Mesendoderm (in vitro differentiated cells): ENCODE data around the gene COX6B2.
A peak's percentile ranks its signal among the peaks of the same experiment; 100 is the strongest.

Experiments used
- DNase-seq: peaks from one replicate; pipeline ENCODE4 v3.0.0; 2013
- H2AK5ac ChIP-seq: 2 replicates; pipeline ENCODE4 v1.6.1; 2013; ENCODE audit warnings: low read length, inconsistent platforms
- H2BK120ac ChIP-seq: 2 replicates; pipeline ENCODE4 v1.6.1; 2013; ENCODE audit warnings: low read depth, mild to moderate bottlenecking, low read length, moderate library complexity, mixed read lengths
- H2BK15ac ChIP-seq: replicated peaks from 2 replicates; pipeline ENCODE4 v1.6.1; 2013; ENCODE audit warnings: low read depth, mild to moderate bottlenecking, moderate library complexity
- H2BK5ac ChIP-seq: 2 replicates; pipeline ENCODE4 v1.6.1; 2013; ENCODE audit warnings: low read length, inconsistent platforms
- H3K18ac ChIP-seq: 2 replicates; pipeline ENCODE4 v1.6.1; 2013; ENCODE audit warnings: mild to moderate bottlenecking, low read length, mixed read lengths
- H3K23ac ChIP-seq: one replicate; pipeline ENCODE4 v1.6.1; 2013; ENCODE audit warnings: low read length
- H3K27ac ChIP-seq: 2 replicates; pipeline ENCODE4 v1.5.1; 2013; ENCODE audit warnings: low read depth, mild to moderate bottlenecking, inconsistent platforms, low read length, moderate library complexity
- H3K27me3 ChIP-seq: 2 replicates; pipeline ENCODE4 v1.6.1; 2013; ENCODE audit warnings: low read length, control low read depth, mild to moderate bottlenecking, inconsistent platforms; ENCODE audit not compliant: insufficient read depth, poor library complexity
- H3K36me3 ChIP-seq: 2 replicates; pipeline ENCODE4 v1.6.1; 2013; ENCODE audit warnings: low read length, inconsistent platforms; ENCODE audit not compliant: control insufficient read depth, insufficient read depth
- H3K4ac ChIP-seq: one replicate; pipeline ENCODE4 v1.6.1; 2013; ENCODE audit warnings: low read depth, mild to moderate bottlenecking, low read length, moderate library complexity
- H3K4me1 ChIP-seq: 2 replicates; pipeline ENCODE4 v1.6.1; 2013; ENCODE audit warnings: low read depth, low read length, inconsistent platforms; ENCODE audit not compliant: control insufficient read depth
- H3K4me2 ChIP-seq: 2 replicates; pipeline ENCODE4 v1.6.1; 2013; ENCODE audit warnings: low read length
- H3K4me3 ChIP-seq: 2 replicates; pipeline ENCODE4 v1.5.1; 2013; ENCODE audit warnings: mild to moderate bottlenecking, low read length
- H3K56ac ChIP-seq: one replicate; pipeline ENCODE4 v1.6.1; 2013; ENCODE audit warnings: low read length
- H3K79me1 ChIP-seq: 2 replicates; pipeline ENCODE4 v1.6.1; 2013; ENCODE audit warnings: low read length, inconsistent platforms
- H3K79me2 ChIP-seq: 2 replicates; pipeline ENCODE4 v1.6.1; 2013; ENCODE audit warnings: mild to moderate bottlenecking, low read length; ENCODE audit not compliant: control insufficient read depth, insufficient read depth
- H3K9ac ChIP-seq: 2 replicates; pipeline ENCODE4 v1.6.1; 2013; ENCODE audit warnings: low read length, inconsistent platforms
- H4K5ac ChIP-seq: one replicate; pipeline ENCODE4 v1.6.1; 2013; ENCODE audit warnings: low read length
- H4K8ac ChIP-seq: one replicate; pipeline ENCODE4 v1.6.1; 2013; ENCODE audit warnings: low read depth, mild to moderate bottlenecking, control low read depth, low read length, moderate library complexity
- WGBS: extraction: QIAGEN DNeasy Blood & Tissue Kit; methylation state at CpG from one replicate; pipeline ENCODE4 v1.1.7; 2013; ENCODE audit warnings: low lambda C conversion rate, missing lambda C conversion rate; ENCODE audit not compliant: insufficient coverage; ENCODE audit errors: extremely low coverage; 5-methylcytosine and 5-hydroxymethylcytosine counted together

The COX6B2 gene

GRCh38 chr19:55376241-55376933 is 21.9 kb upstream of the COX6B2 start, which contains the start of gene TMEM190:
TSS of gene TMEM190 (plus strand) at chr19:55376826. CDS start at chr19:55376854, 28 bp downstream.
- no peaks in the 10 kb centered on the region for H3K36me3 ChIP-seq
- H3K27me3 ChIP-seq, result no peaks in the 10 kb centered on the region
- no peak within 1 kb of the TSS for H3K4ac ChIP-seq
- H2BK15ac ChIP-seq, result no peak within 1 kb of the TSS
- H4K5ac ChIP-seq, result no peak within 1 kb of the TSS
- H3K27ac ChIP-seq, result no peak within 1 kb of the TSS
- H3K23ac ChIP-seq, result no peak within 1 kb of the TSS
- peak within 1 kb of the TSS; percentile 12 for H3K18ac ChIP-seq
- no peak within 1 kb of the TSS for H2BK120ac ChIP-seq
- H2AK5ac ChIP-seq, result no peak within 1 kb of the TSS
- no peak within 1 kb of the TSS for H3K4me3 ChIP-seq
- H4K8ac ChIP-seq, result no peak within 1 kb of the TSS
- no CpG with 5 or more reads among the region's 21 CpGs for WGBS
- no peak within 1 kb of the TSS for H2BK5ac ChIP-seq
- peak within 1 kb of the TSS; percentile 38 for H3K9ac ChIP-seq
- peaks cover 5% of the 10 kb centered on the region for H3K4me1 ChIP-seq
- no peaks in the 10 kb centered on the region for H3K79me2 ChIP-seq
- no peaks in the 10 kb centered on the region for H3K79me1 ChIP-seq
- peak; percentile 86 for DNase-seq
- peak within 1 kb of the TSS; percentile 30 for H3K56ac ChIP-seq
- no peak within 1 kb of the TSS for H3K4me2 ChIP-seq

- no peak overlapping the region for H4K8ac ChIP-seq
- H3K79me2 ChIP-seq, result no peaks in the 10 kb centered on the region
- no peak overlapping the region for H3K4ac ChIP-seq
- H2AK5ac ChIP-seq, result no peak overlapping the region
- no peak overlapping the region for H2BK120ac ChIP-seq
- peak overlapping the region; percentile 7 for H3K18ac ChIP-seq
- no peak overlapping the region for H3K4me2 ChIP-seq
- no peak overlapping the region for H2BK5ac ChIP-seq
- no peak overlapping the region for H4K5ac ChIP-seq
- no peaks in the 10 kb centered on the region for H3K79me1 ChIP-seq
- peaks cover 3% of the 10 kb centered on the region for H3K27me3 ChIP-seq
- no peak overlapping the region for H2BK15ac ChIP-seq
- no peak overlapping the region for H3K23ac ChIP-seq
- WGBS, result no CpG with 5 or more reads among the region's 31 CpGs
- peak overlapping the region; percentile 37 for H3K9ac ChIP-seq
- no peaks in the 10 kb centered on the region for H3K36me3 ChIP-seq
- peak overlapping the region; percentile 75 for H3K27ac ChIP-seq
- H3K4me3 ChIP-seq, result no peak overlapping the region
- H3K56ac ChIP-seq, result peak overlapping the region; percentile 62
- peak; percentile 68 for DNase-seq
- H3K4me1 ChIP-seq, result peaks cover 5% of the 10 kb centered on the region
Measured at GRCh38 chr19:55373993-55374757, 19.7 kb upstream of the COX6B2 start.

DNA sequence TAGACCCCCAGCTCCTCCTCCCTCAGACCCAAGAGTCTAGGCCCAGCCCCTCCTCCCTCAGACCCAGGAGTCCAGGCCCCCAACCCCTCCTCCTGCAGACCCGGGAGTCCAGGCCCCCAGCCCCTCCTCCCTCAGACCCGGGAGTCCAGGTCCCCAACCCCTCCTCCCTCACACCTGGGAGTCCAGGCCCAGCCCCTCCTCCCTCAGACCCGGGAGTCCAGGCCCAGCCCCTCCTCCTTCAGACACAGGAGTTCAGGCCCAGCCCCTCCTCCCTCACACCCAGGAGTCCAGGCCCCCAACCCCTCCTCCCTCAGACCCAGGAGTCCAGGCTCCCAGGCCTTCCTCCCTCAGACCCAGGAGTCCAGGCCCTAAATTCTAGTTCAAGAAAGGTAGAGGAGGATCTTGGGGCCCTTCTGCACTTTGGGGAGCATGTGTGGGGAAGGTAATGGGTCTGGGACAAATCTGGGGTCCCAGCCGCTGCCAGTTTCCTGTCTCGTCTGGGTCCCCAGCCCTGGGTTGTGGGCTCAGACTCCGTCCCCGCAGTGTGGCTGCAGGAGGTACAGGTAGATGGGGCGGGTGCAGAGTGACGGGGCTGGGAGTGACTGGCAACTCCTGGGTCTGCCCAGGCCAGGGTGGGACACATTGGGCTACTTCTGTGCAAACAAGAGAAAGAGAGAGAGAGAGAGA is 18.9 kb upstream of the COX6B2 start:
- H4K8ac ChIP-seq, result no peak overlapping the region
- H3K27ac ChIP-seq, result peak overlapping the region; percentile 75
- H3K56ac ChIP-seq, result peak overlapping the region; percentile 62
- H3K79me2 ChIP-seq, result no peaks in the 10 kb centered on the region
- no peak for DNase-seq
- no peak overlapping the region for H2BK15ac ChIP-seq
- H3K36me3 ChIP-seq, result no peaks in the 10 kb centered on the region
- H2AK5ac ChIP-seq, result no peak overlapping the region
- no peak overlapping the region for H3K23ac ChIP-seq
- H2BK120ac ChIP-seq, result no peak overlapping the region
- H3K79me1 ChIP-seq, result no peaks in the 10 kb centered on the region
- H3K4me3 ChIP-seq, result no peak overlapping the region
- H3K4me1 ChIP-seq, result peaks cover 5% of the 10 kb centered on the region
- no peak overlapping the region for H3K4ac ChIP-seq
- no CpG with 5 or more reads among the region's 9 CpGs for WGBS
- H2BK5ac ChIP-seq, result no peak overlapping the region
- no peak overlapping the region for H4K5ac ChIP-seq
- no peak overlapping the region for H3K9ac ChIP-seq
- no peak overlapping the region for H3K4me2 ChIP-seq
- H3K27me3 ChIP-seq, result peaks cover 3% of the 10 kb centered on the region
- peak overlapping the region; percentile 7 for H3K18ac ChIP-seq

- no peak overlapping the region for H3K27ac ChIP-seq
- H4K8ac ChIP-seq, result no peak overlapping the region
- H3K4me2 ChIP-seq, result no peak overlapping the region
- H3K36me3 ChIP-seq, result no peaks in the 10 kb centered on the region
- H3K4me3 ChIP-seq, result no peak overlapping the region
- H3K23ac ChIP-seq, result no peak overlapping the region
- H3K18ac ChIP-seq, result peak overlapping the region; percentile 7
- no peak overlapping the region for H3K9ac ChIP-seq
- no CpG with 5 or more reads among the region's 24 CpGs for WGBS
- H3K79me2 ChIP-seq, result no peaks in the 10 kb centered on the region
- H2BK120ac ChIP-seq, result no peak overlapping the region
- H3K4ac ChIP-seq, result no peak overlapping the region
- no peak overlapping the region for H2AK5ac ChIP-seq
- DNase-seq, result peak; percentile 73
- H2BK15ac ChIP-seq, result no peak overlapping the region
- no peaks in the 10 kb centered on the region for H3K79me1 ChIP-seq
- no peak overlapping the region for H2BK5ac ChIP-seq
- peaks cover 3% of the 10 kb centered on the region for H3K27me3 ChIP-seq
- H3K56ac ChIP-seq, result peak overlapping the region; percentile 74
- no peak overlapping the region for H4K5ac ChIP-seq
- peaks cover 4% of the 10 kb centered on the region for H3K4me1 ChIP-seq
Measured at GRCh38 chr19:55372316-55373081, 18.0 kb upstream of the COX6B2 start.

DNA sequence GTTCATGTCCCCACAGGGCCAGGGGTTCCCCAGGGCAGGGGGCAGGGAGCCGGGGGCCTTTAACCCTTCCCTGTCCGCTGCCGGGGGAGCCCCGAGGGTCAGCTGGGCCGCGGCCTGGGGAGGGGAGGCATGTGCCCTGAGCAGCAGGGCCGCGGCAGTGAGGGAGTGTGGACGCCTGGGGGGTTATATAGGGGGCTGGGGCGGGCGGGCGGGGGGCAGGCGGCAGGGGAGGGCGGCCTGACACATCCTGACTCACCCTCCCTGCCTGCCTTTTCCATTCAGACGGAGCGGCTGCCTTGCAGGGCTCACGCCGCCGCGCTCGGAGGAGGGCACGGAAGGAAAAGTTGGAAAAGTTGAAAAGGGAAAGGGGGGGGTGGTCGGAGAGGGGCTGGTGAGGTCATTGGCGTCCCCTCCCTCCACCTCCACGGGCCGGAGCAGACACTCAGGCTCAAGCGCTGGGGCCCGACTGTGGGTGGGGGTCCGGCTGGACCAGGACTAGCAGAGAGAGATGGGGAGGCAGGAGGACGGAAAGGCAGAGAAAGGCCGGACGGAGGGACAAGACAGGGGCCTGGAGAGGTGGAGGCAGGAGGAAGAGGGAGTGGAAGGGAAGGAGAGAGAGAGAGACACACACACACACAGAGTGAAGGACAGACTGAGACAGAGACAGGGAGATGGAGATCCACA is 15.9 kb upstream of the COX6B2 start, which contains the start of gene IL11:
Gene IL11 (minus strand): TSS at position 159 of the 684 bp plus-strand sequence. CDS start 153 bp downstream, at position 6.
- peak within 1 kb of the TSS; percentile 49 for H3K4ac ChIP-seq
- H2AK5ac ChIP-seq, result no peak within 1 kb of the TSS
- peak within 1 kb of the TSS; percentile 29 for H3K18ac ChIP-seq
- no peaks in the 10 kb centered on the region for H3K36me3 ChIP-seq
- peak within 1 kb of the TSS; percentile 24 for H3K23ac ChIP-seq
- H2BK15ac ChIP-seq, result no peak within 1 kb of the TSS
- H3K79me2 ChIP-seq, result no peaks in the 10 kb centered on the region
- peak within 1 kb of the TSS; percentile 71 for H3K56ac ChIP-seq
- H2BK5ac ChIP-seq, result no peak within 1 kb of the TSS
- no peak within 1 kb of the TSS for H2BK120ac ChIP-seq
- H3K9ac ChIP-seq, result peak within 1 kb of the TSS; percentile 61
- peak; percentile 73 for DNase-seq
- H4K8ac ChIP-seq, result no peak within 1 kb of the TSS
- H3K4me1 ChIP-seq, result peaks cover 2% of the 10 kb centered on the region
- H3K79me1 ChIP-seq, result no peaks in the 10 kb centered on the region
- H3K4me3 ChIP-seq, result peak within 1 kb of the TSS; percentile 20
- peaks cover 3% of the 10 kb centered on the region for H3K27me3 ChIP-seq
- peak within 1 kb of the TSS; percentile 86 for H3K27ac ChIP-seq
- H3K4me2 ChIP-seq, result peak within 1 kb of the TSS; percentile 86
- no peak within 1 kb of the TSS for H4K5ac ChIP-seq
- no CpG with 5 or more reads among the region's 32 CpGs for WGBS
